Left lung (tissue), 10 donors: ENCODE results near the gene PKIG. TPM values are rescaled to one million over a fixed set of nuclear protein-coding genes. Genes with fewer than 3 reads are reported as not detected.
A peak's percentile ranks its signal among the peaks of the same experiment; 100 is the strongest.

ENCODE experiments used
- ATAC-seq: fragments of 200-7000 bp; cut with Tn5 transposase; one replicate; pipeline ENCODE4 v1.9.1; 2020; ENCODE audit warnings: moderate library complexity
- DNase-seq, 4 donors: peaks; one replicate each; pipeline ENCODE4 v3.0.0-alpha.2; 2013 to 2020
- H3K27ac ChIP-seq, 2 donors: fragments of 200-600 bp; sonication (generic) in 1 of 2; one replicate each; pipeline versions ENCODE4 v1.5.0 to v1.8.0; 2020 to 2021
- H3K27me3 ChIP-seq, 2 donors: fragments of 200-600 bp; sonication (generic) in 1 of 2; one replicate each; pipeline versions ENCODE4 v1.5.0 to v1.8.0; 2020 to 2021
- H3K36me3 ChIP-seq, 2 donors: fragments of 200-600 bp; sonication (generic) in 1 of 2; one replicate each; pipeline versions ENCODE4 v1.5.0 to v1.8.0; 2020 to 2021
- H3K4me1 ChIP-seq, 2 donors: fragments of 200-600 bp; one replicate each; pipeline ENCODE4 v1.8.0; 2021
- H3K4me3 ChIP-seq, 2 donors: fragments of 200-600 bp; sonication (generic) in 1 of 2; one replicate each; pipeline versions ENCODE4 v1.5.0 to v1.8.0; 2020 to 2021; ENCODE audit warnings: mild to moderate bottlenecking in 1 of 2
- H3K9me3 ChIP-seq, 2 donors: fragments of 200-600 bp; sonication (generic) in 1 of 2; one replicate each; pipeline versions ENCODE4 v1.5.0 to v1.8.0; 2020 to 2021
- CTCF ChIP-seq, 2 donors: fragments of 200-600 bp; sonication (generic) in 1 of 2; IDR thresholded peaks; one replicate each; pipeline versions ENCODE4 v1.5.0 to v1.8.0; 2021; ENCODE audit warnings: antibody characterized with exemption in 2 of 2
- intact Hi-C, 2 donors: fragments of 100-400 bp; cut with DNase I; formaldehyde crosslinking; loops; one replicate each; pipeline versions ENCODE4 v1.11.2 to v1.14.2; 2022
- polyA plus RNA-seq, 6 donors: library from polyadenylated mRNA; unstranded; fragments of 120-200 nt; gene quantifications; one replicate each; pipeline ENCODE4 v1.2.1, GENCODE V29; 2013; ENCODE audit not compliant: insufficient read length in 6 of 6
- total RNA-seq, 2 donors: library from RNA; stranded (reverse); fragmentation: NEBNext Ultra II Directional; extraction: Animal tissue kit (Norgen Biotek cat#: 25700); gene quantifications; one replicate each; pipeline ENCODE4 v1.2.1, GENCODE V29; 2021
- donor health status: DM: no; HTN: yes; CAD: no.
- donor health status: DM: no; HTN: no; CAD: no.

PKIG gene
- total and polyA plus RNA-seq, 8 donors = 40.1 to 67.7 (median 55.2) TPM

- ATAC-seq = peak; percentile 71
- peaks cover 0 to 23% of the 10 kb centered on the region in 2 donors for H3K4me1 ChIP-seq
- H3K36me3 ChIP-seq = peaks cover 0 to 88% of the 10 kb centered on the region in 2 donors
- intact Hi-C loops = loop anchor here in 1 of 2 donors (10.0 kb wide), 1 partner anchor 234 kb away; no protein-coding TSS in a partner anchor
- no peak for TF ChIP-seq CTCF (IDR thresholded peaks at IDR 0.05)
- DNase-seq = no peak
- no peak overlapping the region for H3K27ac ChIP-seq
- peaks cover 0 to 6% of the 10 kb centered on the region in 2 donors for H3K9me3 ChIP-seq
- no peaks in the 10 kb centered on the region for H3K27me3 ChIP-seq
- no peak overlapping the region for H3K4me3 ChIP-seq
These were observed 35.9 kb downstream of the PKIG start for GRCh38 chr20:44618318-44618731.

DNA sequence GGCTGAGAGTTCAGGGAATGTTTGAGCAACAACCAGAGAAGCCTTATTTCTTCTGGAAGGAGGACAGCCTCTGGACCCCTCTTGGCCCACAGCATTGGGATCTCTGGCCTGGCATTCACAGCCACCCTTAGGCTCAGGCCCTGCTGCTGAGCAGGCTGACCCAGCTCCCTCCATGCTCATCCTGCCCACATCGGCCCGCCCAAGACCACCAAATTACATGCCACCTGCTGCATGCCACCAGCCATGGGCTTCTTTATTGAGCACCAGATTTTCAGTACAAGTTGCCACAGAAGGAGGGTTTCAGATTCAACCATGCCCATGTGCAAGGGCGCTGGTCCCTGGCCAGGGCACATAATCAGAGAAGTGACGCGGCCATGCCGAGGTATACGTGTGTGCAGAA lies 36.9 kb downstream of the PKIG start:
- ATAC-seq = no peak
- intact Hi-C loops = loop anchor here in 1 of 2 donors (10.0 kb wide), 1 partner anchor 234 kb away; no protein-coding TSS in a partner anchor
- Histone ChIP-seq H3K9me3 (peaks cover 0 to 6% of the 10 kb centered on the region in 2 donors), H3K36me3 (peaks cover 0 to 85% of the 10 kb centered on the region in 2 donors), H3K27ac (no peak overlapping the region), H3K4me1 (peaks cover 0 to 23% of the 10 kb centered on the region in 2 donors), H3K4me3 (no peak overlapping the region), H3K27me3 (no peaks in the 10 kb centered on the region)
- no peak for TF ChIP-seq CTCF (IDR thresholded peaks at IDR 0.05)
- DNase-seq = no peak

DNA sequence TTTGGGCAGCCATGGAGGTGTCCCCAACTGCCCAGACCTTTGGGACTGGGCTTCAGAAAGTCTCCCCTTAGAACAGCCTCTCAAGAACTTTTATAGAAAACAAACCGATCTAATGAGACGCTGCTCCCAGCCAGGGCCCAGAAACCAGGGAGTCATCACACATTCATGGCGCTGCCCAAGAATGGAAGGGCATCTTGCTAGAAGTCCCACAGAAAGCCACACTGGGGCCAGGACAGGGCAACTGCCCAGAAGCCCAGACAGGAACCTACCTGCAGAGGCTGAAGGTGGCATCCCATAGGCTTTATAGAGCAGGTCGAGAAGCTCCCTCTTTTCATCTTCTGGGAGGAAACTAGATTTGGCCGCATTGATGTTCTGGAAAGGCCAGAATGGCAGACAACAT lies 37.7 kb downstream of the PKIG start:
- Histone ChIP-seq H3K27me3 (no peaks in the 10 kb centered on the region), H3K4me3 (no peak overlapping the region), H3K27ac (no peak overlapping the region), H3K9me3 (peaks cover 0 to 6% of the 10 kb centered on the region in 2 donors), H3K4me1 (peaks cover 0 to 19% of the 10 kb centered on the region in 2 donors), H3K36me3 (peaks cover 0 to 81% of the 10 kb centered on the region in 2 donors)
- ATAC-seq = no peak
- intact Hi-C loops = no loop called here
- no peak for TF ChIP-seq CTCF (IDR thresholded peaks at IDR 0.05)
- no peak for DNase-seq

DNA sequence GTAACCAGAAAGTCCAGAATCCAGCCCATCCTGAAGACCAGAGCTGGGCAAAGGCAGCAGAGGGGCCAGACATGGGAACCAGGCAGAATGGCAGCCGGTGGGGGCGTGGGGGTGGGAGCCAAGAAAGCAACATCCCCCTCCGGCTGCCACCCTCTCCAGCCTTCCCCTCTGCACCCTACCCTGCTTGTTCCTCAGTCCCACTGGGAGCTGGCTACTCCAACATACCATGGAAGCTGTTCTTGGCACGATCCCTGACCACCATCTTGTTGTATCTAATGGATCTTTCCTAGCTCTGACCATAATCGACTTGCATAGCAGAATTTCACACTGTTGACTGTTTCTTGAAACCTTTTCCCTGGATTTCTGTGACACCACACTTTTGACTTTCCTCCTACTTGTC lies 38.9 kb downstream of the PKIG start:
- TF ChIP-seq CTCF (IDR thresholded peaks at IDR 0.05) = no peak
- no peaks in the 10 kb centered on the region for H3K27me3 ChIP-seq
- peaks cover 0 to 9% of the 10 kb centered on the region in 2 donors for H3K4me1 ChIP-seq
- ATAC-seq = no peak
- peaks cover 0 to 6% of the 10 kb centered on the region in 2 donors for H3K9me3 ChIP-seq
- no peak overlapping the region for H3K27ac ChIP-seq
- H3K4me3 ChIP-seq = no peak overlapping the region
- peaks cover 0 to 71% of the 10 kb centered on the region in 2 donors for H3K36me3 ChIP-seq
- no peak for DNase-seq
- intact Hi-C loops = no loop called here

- Histone ChIP-seq H3K27ac (no peak overlapping the region), H3K27me3 (no peaks in the 10 kb centered on the region), H3K4me3 (no peak overlapping the region), H3K9me3 (peaks cover 0 to 6% of the 10 kb centered on the region in 2 donors), H3K36me3 (peaks cover 0 to 64% of the 10 kb centered on the region in 2 donors), H3K4me1 (peaks cover 0 to 3% of the 10 kb centered on the region in 2 donors)
- TF ChIP-seq CTCF (IDR thresholded peaks at IDR 0.05) = no peak
- intact Hi-C loops = no loop called here
- ATAC-seq (no peak), DNase-seq (no peak)
These were observed 39.6 kb downstream of the PKIG start for GRCh38 chr20:44621939-44622338.
